OCI-LY1 (cell line): ENCODE data around the gene RASA3.

ENCODE experiments used
- H2AFZ ChIP-seq: fragments of 200-600 bp; sonication (generic), shearing (Covaris generic); 2 replicates; pipeline ENCODE4 v1.6.0; 2014; ENCODE audit warnings: antibody characterized with exemption, mild to moderate bottlenecking, low read length
- H3F3A ChIP-seq: fragments of 200-600 bp; sonication (generic), shearing (Covaris generic); 2 replicates; pipeline ENCODE4 v1.6.0; 2014; ENCODE audit warnings: mild to moderate bottlenecking, antibody characterized with exemption, low read length, moderate library complexity; ENCODE audit not compliant: insufficient read depth
- H3K27ac ChIP-seq: fragments of 200-600 bp; sonication (generic); 2 replicates; pipeline ENCODE4 v1.5.1; 2014; ENCODE audit warnings: low read length, mixed run types, mild to moderate bottlenecking, low read depth; ENCODE audit not compliant: poor library complexity, severe bottlenecking
- H3K27me3 ChIP-seq: fragments of 200-600 bp; sonication (generic); 2 replicates; pipeline ENCODE4 v1.6.0; 2014; ENCODE audit warnings: antibody characterized with exemption, mild to moderate bottlenecking, low read length, moderate library complexity; ENCODE audit not compliant: insufficient read depth
- H3K36me3 ChIP-seq: fragments of 200-600 bp; sonication (generic); 2 replicates; pipeline ENCODE4 v1.6.1; 2014; ENCODE audit warnings: mild to moderate bottlenecking, antibody characterized with exemption, low read length, moderate library complexity, mixed read lengths; ENCODE audit not compliant: insufficient read depth
- H3K4me1 ChIP-seq: fragments of 200-600 bp; sonication (generic); 2 replicates; pipeline ENCODE4 v1.5.1; 2014; ENCODE audit warnings: mild to moderate bottlenecking, low read length, moderate library complexity; ENCODE audit not compliant: insufficient read depth, severe bottlenecking
- H3K4me2 ChIP-seq: fragments of 200-600 bp; sonication (generic), shearing (Covaris generic); 2 replicates; pipeline ENCODE4 v1.6.1; 2014; ENCODE audit warnings: low read length
- H3K4me3 ChIP-seq: fragments of 200-600 bp; sonication (generic); 2 replicates; pipeline ENCODE4 v1.5.1; 2014; ENCODE audit warnings: low read length, low read depth, mild to moderate bottlenecking, mixed read lengths; ENCODE audit not compliant: poor library complexity, severe bottlenecking
- H3K79me2 ChIP-seq: fragments of 200-600 bp; shearing (Covaris generic); 2 replicates; pipeline ENCODE4 v1.6.1; 2016; ENCODE audit warnings: mixed run types, low read length, mixed read lengths; ENCODE audit not compliant: insufficient read depth
- H3K9ac ChIP-seq: fragments of 200-600 bp; sonication (generic), shearing (Covaris generic); 2 replicates; pipeline ENCODE4 v1.6.1; 2014; ENCODE audit warnings: mild to moderate bottlenecking, low read length, mixed read lengths
- H3K9me2 ChIP-seq: fragments of 200-600 bp; sonication (generic), shearing (Covaris generic); 2 replicates; pipeline ENCODE4 v1.6.1; 2014; ENCODE audit warnings: low read depth, mild to moderate bottlenecking, low read length, mixed read lengths
- H3K9me3 ChIP-seq: fragments of 200-600 bp; shearing (Covaris generic); 2 replicates; pipeline ENCODE4 v1.6.1; 2014; ENCODE audit warnings: low read length, mixed read lengths
- H4K20me1 ChIP-seq: fragments of 200-600 bp; sonication (generic), shearing (Covaris generic); 2 replicates; pipeline ENCODE4 v1.6.0; 2016; ENCODE audit warnings: mild to moderate bottlenecking, low read length; ENCODE audit not compliant: insufficient read depth
- EZH2 ChIP-seq: fragments of 200-600 bp; sonication (generic), shearing (Covaris generic); IDR thresholded peaks from 2 replicates; pipeline ENCODE4 v1.8.0; 2017; ENCODE audit warnings: borderline replicate concordance, mixed run types, mild to moderate bottlenecking, antibody characterized with exemption, low read length, moderate library complexity, mixed read lengths
- TF ChIP-seq, protein P1 (sequence below): fragments of 200-600 bp; sonication (generic), shearing (Covaris generic); IDR thresholded peaks from 2 replicates; pipeline ENCODE4 v1.5.1; 2017; ENCODE audit warnings: mild to moderate bottlenecking, antibody characterized with exemption, low read length, moderate library complexity, mixed read lengths

RASA3 gene

DNA sequence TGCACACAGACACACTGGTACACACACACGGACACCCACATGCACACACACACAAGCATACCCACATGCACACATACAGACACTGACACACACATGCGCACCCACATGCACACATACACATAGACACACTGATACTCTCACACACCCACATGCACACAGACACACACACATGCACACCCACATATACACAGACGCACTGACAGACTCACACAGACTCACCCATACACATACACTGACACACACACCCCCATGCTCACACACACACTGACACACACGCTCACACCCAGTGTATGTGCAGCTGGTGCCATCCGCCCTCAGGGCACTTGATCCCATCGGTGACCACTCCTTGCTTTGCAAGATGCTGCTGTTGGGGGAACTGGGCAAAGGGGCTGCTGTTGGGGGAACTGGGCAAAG, 9.7 kb upstream of the RASA3 start:
- Histone ChIP-seq H3K79me2 (no peaks in the 10 kb centered on the region), H3K27me3 (peaks cover 6% of the 10 kb centered on the region; the same call in 1 of the 2 replicates), H4K20me1 (no peaks in the 10 kb centered on the region), H3K9me3 (no peaks in the 10 kb centered on the region), H3K36me3 (no peaks in the 10 kb centered on the region), H3K4me2 (no peak overlapping the region), H3F3A (no peaks in the 10 kb centered on the region), H2AFZ (no peak overlapping the region), H3K9ac (no peak overlapping the region), H3K4me1 (peaks cover 54% of the 10 kb centered on the region), H3K9me2 (no peaks in the 10 kb centered on the region), H3K27ac (peak overlapping the region; percentile 58), H3K4me3 (no peak overlapping the region)
- TF ChIP-seq EZH2 = no peak
- TF ChIP-seq, protein P1, sequence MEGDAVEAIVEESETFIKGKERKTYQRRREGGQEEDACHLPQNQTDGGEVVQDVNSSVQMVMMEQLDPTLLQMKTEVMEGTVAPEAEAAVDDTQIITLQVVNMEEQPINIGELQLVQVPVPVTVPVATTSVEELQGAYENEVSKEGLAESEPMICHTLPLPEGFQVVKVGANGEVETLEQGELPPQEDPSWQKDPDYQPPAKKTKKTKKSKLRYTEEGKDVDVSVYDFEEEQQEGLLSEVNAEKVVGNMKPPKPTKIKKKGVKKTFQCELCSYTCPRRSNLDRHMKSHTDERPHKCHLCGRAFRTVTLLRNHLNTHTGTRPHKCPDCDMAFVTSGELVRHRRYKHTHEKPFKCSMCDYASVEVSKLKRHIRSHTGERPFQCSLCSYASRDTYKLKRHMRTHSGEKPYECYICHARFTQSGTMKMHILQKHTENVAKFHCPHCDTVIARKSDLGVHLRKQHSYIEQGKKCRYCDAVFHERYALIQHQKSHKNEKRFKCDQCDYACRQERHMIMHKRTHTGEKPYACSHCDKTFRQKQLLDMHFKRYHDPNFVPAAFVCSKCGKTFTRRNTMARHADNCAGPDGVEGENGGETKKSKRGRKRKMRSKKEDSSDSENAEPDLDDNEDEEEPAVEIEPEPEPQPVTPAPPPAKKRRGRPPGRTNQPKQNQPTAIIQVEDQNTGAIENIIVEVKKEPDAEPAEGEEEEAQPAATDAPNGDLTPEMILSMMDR = no peak

- Histone ChIP-seq H3K36me3 (no peaks in the 10 kb centered on the region), H3K9ac (no peak overlapping the region), H3K27ac (no peak overlapping the region), H3K4me2 (no peak overlapping the region), H4K20me1 (no peaks in the 10 kb centered on the region), H3K79me2 (no peaks in the 10 kb centered on the region), H3K9me3 (no peaks in the 10 kb centered on the region), H3K9me2 (no peaks in the 10 kb centered on the region), H3K4me1 (peaks cover 49% of the 10 kb centered on the region), H3K27me3 (peaks cover 6% of the 10 kb centered on the region; the same call in 1 of the 2 replicates), H3K4me3 (no peak overlapping the region), H2AFZ (no peak overlapping the region), H3F3A (no peaks in the 10 kb centered on the region)
- no peak for TF ChIP-seq EZH2
- TF ChIP-seq, protein P1 = no peak
These were observed 9.0 kb upstream of the RASA3 start for GRCh38 chr13:114141261-114141996.

GRCh38 chr13:114140906-114141250, 8.5 kb upstream of the RASA3 start:
- Histone ChIP-seq H3K36me3 (no peaks in the 10 kb centered on the region), H3K4me2 (no peak overlapping the region), H3K4me3 (no peak overlapping the region)

More at GRCh38 chr13:114140906-114141250, 8.5 kb upstream of the RASA3 start:
- Histone ChIP-seq H3K27me3 (peaks cover 6% of the 10 kb centered on the region; the same call in 1 of the 2 replicates), H2AFZ (no peak overlapping the region), H3F3A (no peaks in the 10 kb centered on the region), H4K20me1 (no peaks in the 10 kb centered on the region), H3K4me1 (peaks cover 43% of the 10 kb centered on the region), H3K9ac (no peak overlapping the region), H3K9me2 (no peaks in the 10 kb centered on the region), H3K79me2 (no peaks in the 10 kb centered on the region), H3K27ac (peak overlapping the region; percentile 9), H3K9me3 (no peaks in the 10 kb centered on the region)
- TF ChIP-seq, protein P1 = no peak
- TF ChIP-seq EZH2 = no peak
